Right lobe of liver (tissue), 4 donors: Measurements from ENCODE around the gene INPP5B.

Experiments used
- POLR2A ChIP-seq: fragments of 450-650 bp; IDR thresholded peaks from one replicate; pipeline ENCODE4 v1.6.1; 2017; ENCODE audit warnings: antibody characterized with exemption, mild to moderate bottlenecking
- TF ChIP-seq, protein P1 (sequence below), 4 donors: fragments of 200-600 bp in 3 of 4; fragments of 450-650 bp in 1 of 4; IDR thresholded peaks; one replicate each; pipeline versions ENCODE4 v1.5.1 to v1.8.0; 2016 to 2022; ENCODE audit warnings: antibody characterized with exemption in 4 of 4, mild to moderate bottlenecking in 2 of 4
- donor health status: DM: no; HTN: no; CAD: no.
- donor health status: DM: no; HTN: no; CAD: no.
- donor health status: DM: no; HTN: yes; CAD: no.

DNA sequence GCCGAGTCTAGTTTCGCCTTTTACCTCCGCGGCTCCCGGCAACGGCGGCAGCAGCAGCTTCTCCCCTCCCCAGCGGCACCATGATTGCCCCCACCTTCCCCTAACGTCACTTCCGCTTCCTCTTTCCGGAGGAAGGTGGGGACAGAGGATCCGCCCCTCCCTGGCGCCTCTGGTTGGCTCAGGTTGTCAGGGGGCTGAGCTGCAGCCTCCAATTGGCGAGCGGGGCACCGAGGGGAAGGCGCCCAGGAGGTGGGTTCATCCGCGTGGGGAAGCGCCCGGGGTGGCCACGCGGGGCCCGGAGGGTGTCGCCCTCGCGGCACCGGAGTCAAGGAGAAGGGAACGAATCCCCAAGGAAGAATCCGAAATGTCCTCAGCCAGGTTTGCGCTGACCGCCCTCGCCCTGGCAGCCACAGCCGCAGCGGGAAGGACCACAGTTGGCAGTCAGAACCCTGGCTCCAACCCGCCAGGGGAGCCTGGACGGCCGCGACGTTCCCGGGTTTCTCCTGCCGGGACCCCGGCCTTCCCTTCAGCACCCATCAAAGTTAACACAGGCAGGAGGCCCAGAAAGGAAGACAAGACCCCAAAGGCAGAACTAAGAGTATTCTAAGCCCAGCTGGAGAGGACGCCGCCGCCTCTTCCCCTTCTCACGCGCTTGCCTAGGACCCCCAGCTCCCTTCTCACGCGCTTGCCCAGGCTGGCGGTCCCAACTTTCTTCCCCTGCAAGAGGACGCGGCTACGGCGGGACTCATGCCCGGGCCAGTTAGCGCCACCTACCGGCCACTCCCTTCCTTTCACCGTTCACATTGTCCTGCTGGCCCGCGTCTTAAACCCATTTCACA, 87.1 kb downstream of the INPP5B start, which contains the start of gene MTF1:
- TF ChIP-seq, protein P1, sequence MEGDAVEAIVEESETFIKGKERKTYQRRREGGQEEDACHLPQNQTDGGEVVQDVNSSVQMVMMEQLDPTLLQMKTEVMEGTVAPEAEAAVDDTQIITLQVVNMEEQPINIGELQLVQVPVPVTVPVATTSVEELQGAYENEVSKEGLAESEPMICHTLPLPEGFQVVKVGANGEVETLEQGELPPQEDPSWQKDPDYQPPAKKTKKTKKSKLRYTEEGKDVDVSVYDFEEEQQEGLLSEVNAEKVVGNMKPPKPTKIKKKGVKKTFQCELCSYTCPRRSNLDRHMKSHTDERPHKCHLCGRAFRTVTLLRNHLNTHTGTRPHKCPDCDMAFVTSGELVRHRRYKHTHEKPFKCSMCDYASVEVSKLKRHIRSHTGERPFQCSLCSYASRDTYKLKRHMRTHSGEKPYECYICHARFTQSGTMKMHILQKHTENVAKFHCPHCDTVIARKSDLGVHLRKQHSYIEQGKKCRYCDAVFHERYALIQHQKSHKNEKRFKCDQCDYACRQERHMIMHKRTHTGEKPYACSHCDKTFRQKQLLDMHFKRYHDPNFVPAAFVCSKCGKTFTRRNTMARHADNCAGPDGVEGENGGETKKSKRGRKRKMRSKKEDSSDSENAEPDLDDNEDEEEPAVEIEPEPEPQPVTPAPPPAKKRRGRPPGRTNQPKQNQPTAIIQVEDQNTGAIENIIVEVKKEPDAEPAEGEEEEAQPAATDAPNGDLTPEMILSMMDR (IDR thresholded peaks at IDR 0.05), result peak; percentile 85 to 95 (median 92)
- peak; percentile 70 for TF ChIP-seq POLR2A
